Activated gamma-delta T cell treated with Interleukin-2 at 50 U/mL for 16 hours (primary cell): Measurements from ENCODE around the gene MSI1.

ENCODE experiments used
- DNase-seq: peaks from one replicate; pipeline ENCODE4 v3.0.0-alpha.2; 2020

Gene MSI1

DNA sequence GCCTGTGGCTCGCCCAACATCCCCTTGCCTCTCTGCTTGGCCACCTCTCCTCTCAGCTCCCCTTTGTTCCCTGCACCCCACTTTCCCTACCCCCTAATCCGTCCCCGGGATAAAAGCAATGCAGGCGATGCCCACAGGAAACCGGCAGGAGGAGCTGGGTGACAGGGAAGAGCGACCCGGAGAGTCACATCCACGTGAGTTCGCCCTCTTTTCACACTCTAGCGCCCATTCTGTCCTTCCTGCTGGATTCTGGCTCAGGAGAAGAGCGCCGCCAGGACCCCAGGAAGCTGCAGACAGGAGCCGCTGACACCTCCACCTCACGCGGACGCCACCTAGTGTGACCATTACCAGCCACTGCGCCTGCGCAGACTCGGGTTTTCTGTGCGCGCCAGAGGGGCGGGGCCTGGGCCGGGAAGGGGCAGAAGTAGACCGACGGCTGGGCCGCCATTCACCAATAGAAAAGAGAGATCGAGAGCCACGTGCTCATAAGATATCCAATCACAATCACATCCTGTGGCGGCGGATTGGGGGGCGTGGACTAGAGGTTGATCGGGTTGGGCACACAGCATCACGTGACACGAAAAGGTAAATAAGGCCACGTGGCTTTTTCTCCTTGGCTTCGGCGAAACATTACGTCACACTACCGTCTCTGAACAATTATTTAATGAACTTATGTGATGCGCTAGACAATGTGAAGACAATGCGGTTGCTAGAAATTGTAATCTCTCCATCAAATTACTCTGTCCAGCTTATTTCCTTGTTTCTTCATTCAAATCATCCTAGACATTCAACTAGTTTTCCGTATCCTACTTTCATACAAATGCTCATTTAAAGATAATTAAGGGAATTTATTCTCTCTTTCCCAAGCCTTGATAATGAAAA lies 51.5 kb downstream of the MSI1 start:
- peak; percentile 100 for DNase-seq

DNA sequence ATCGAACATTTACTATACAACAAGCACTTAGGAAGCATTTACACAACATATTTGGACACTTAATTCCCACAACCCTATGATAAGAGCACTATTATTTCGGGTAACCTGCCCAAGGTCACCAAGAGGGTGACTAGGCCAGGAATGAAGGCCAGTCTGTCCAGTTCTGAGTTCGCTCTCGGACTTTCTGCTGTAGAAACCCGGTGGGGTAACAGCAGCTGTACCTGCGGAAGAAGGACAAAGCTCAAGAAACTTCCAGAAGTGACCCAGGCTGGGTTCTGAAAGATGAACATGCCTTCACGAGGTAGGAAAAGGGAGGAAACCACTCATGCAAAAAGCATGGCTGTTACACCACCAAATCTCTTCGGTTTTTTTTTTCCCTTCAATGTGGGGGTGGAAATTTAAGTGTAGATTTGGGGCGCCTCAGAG lies 52.2 kb downstream of the MSI1 start:
- no peak for DNase-seq

DNA sequence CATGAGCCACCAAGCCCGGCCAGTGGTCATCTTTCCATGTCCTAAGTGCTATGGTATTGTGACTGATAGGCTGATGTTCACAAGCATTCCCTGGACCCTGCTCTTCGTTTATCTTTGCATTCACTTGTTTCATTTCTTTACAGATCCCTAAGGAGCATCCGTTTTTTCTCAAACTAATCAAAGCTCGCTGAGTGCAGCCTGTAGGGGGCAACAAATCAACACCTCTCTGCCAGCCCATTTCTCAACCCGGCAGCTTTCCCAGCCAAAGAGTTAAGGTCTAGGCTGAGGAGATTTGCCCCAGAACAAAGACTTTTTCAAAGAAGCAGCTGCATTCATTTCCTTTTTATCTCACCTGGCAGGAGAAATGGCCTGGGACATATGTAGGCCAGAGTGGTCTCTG lies 54.7 kb downstream of the MSI1 start:
- no peak for DNase-seq

DNA sequence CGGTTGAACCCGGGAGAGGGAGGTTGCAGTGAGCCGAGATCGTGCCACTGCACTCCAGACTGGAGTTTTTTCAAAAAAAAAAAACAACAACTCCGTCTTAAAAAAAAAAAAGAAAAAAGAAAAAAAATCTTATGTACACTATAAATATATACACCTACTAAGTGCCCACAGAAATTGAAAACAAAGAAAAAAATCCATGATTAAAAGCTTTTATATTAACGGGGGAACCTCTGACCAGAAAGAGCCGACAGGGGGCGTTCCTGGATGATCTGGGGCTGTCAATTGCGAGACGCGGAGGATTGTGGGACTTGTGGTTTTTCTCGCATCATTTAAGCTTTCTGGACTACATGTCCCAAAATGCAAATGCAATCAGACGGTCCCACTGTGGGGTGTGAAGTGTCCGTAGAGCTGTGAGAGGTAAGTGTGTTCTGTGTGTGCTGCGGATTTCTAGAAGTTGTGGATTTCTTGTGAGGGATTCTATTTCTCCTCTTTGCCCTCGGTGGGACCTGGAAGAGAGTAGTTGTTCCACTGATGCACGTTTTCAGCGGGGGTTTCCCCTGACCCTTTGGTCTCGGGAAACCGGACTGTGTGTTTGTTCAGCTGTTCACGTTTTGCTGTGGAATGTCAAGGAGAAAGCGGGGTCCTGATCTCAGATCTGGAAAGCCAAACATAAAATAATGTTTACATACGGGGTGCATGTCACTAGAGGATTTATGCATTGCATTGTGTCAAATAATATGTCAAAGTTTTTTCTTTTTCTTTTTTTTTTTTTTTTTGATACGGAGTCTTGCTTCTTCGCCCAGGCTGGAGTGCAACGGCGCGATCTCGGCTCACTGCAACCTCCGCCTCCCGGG lies 66.8 kb downstream of the MSI1 start, which contains the start of gene SIRT4:
TSS of gene SIRT4 (plus strand) at position 360 of the 854 bp plus-strand sequence. CDS start 1,241 bp downstream, outside the sequence.
- peak; percentile 92 for DNase-seq

DNA sequence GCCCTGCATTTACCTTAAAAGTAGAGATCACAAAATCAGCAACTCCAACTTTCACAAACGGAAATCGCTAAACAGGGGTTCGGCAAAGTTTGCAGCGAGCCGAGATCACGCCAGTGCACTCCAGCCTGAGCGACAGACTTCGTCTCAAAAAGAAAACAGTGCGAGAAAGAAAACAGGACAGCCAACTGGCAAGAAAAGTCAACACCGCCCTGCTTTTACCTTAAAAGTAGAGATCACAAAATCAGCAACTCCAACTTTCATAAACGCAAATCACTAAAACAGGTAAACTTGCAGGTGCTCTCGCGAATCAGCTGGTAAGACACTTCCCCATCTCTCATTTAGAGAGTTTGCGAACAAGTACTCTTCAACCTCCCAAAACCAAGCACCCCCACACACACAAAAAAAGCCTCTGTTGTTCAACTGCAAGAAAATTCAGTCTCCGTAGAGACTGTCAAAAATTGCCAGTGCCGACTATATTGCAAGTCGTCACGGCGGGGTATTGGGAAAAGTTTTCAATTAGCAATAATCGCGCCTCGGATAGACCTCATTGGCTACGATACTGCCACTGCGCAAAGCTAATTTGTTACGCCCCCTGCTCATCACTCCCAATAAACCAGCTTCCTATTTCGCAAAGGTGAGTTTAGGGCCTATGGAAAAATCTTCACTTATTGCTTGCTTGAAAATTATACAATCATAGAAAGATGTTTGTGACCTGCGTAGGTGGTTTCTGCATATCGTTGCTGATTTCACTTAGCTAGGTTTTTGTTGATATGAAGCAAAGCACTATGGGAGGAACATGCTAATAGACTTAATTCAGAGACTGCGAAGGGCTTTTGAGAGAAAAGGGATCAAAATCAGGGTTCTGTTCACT lies 76.1 kb downstream of the MSI1 start, which contains the start of gene RNU4-1:
TSS of gene RNU4-1 (minus strand) at position 577 of the 871 bp plus-strand sequence.
- DNase-seq: peak; percentile 67

DNA sequence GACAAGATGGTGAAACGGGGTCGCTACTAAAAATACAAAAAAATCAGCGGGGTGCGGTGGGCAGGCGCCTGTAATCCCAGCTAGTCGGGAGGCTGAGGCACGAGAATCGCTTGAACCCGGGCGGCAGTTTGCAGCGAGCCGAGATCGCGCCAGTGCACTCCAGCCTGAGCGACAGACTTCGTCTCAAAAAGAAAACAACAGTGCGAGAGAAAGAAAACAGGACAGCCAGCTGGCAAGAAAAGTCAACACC lies 76.6 kb downstream of the MSI1 start:
- peak; percentile 10 for DNase-seq
